IMR-90 (cell line): Measurements from ENCODE around the gene MTHFS. TPM values are rescaled to one million over a fixed set of nuclear protein-coding genes. Genes with fewer than 3 reads are reported as not detected.

Experiments used
- ATAC-seq: fragments of 200-7000 bp; cut with Tn5 transposase; 2 replicates; pipeline ENCODE4 v1.9.1; 2020; ENCODE audit warnings: low read depth, mild to moderate bottlenecking, moderate library complexity
- BruUV-seq: library from RNA; stranded (reverse); fragments of 400-500 nt; replicated peaks from 2 replicates; lab custom pipeline; 2021; lab: Mats Ljungman, UMichigan
- CTCF ChIA-PET: fragments of 300-600 bp; formaldehyde crosslinking; extraction: SDS; loops from one replicate; lab custom pipeline; 2021; ENCODE audit warnings: antibody characterized with exemption; lab: Yijun Ruan, JAX
- POLR2A ChIA-PET: fragments of 300-600 bp; sonication (Branson Sonifier 250); formaldehyde crosslinking; loops from one replicate; lab custom pipeline; 2022; ENCODE audit warnings: antibody characterized with exemption; ENCODE audit not compliant: unreplicated experiment; lab: Charles Lee
- DNase-seq: peaks from one replicate; pipeline ENCODE4 v3.0.0; 2013
- H2AFZ ChIP-seq: replicated peaks from 2 replicates; pipeline ENCODE3; 2013; ENCODE audit warnings: low read length, mild to moderate bottlenecking; ENCODE audit not compliant: poor library complexity
- H2AK5ac ChIP-seq: 2 replicates; pipeline ENCODE4 v1.6.1; 2013; ENCODE audit warnings: low read depth, low read length, inconsistent platforms
- H2AK9ac ChIP-seq: replicated peaks from 2 replicates; pipeline ENCODE3; 2013; ENCODE audit warnings: mild to moderate bottlenecking, low read depth, low read length, moderate library complexity; ENCODE audit not compliant: poor library complexity
- H2BK120ac ChIP-seq: 2 replicates; pipeline ENCODE4 v1.6.1; 2013; ENCODE audit warnings: low read depth, low read length, inconsistent platforms
- H2BK15ac ChIP-seq: 3 replicates; pipeline ENCODE4 v1.6.1; 2013; ENCODE audit warnings: low read depth, low read length, inconsistent platforms
- H2BK20ac ChIP-seq: 2 replicates; pipeline ENCODE4 v1.6.1; 2013; ENCODE audit warnings: low read depth, mild to moderate bottlenecking, inconsistent platforms, low read length, moderate library complexity
- H2BK5ac ChIP-seq: 2 replicates; pipeline ENCODE4 v1.6.1; 2013; ENCODE audit warnings: mild to moderate bottlenecking, low read depth, low read length, inconsistent platforms; ENCODE audit not compliant: poor library complexity, severe bottlenecking
- H3K14ac ChIP-seq: replicated peaks from 2 replicates; pipeline ENCODE4 v1.6.1; 2013; ENCODE audit warnings: low read depth, low read length, inconsistent platforms
- H3K18ac ChIP-seq: 2 replicates; pipeline ENCODE4 v1.6.1; 2013; ENCODE audit warnings: low read depth, low read length, control low read depth
- H3K23ac ChIP-seq: 2 replicates; pipeline ENCODE4 v1.6.1; 2013; ENCODE audit warnings: low read depth, low read length, inconsistent platforms
- H3K27ac ChIP-seq: 2 replicates; pipeline ENCODE4 v1.5.1; 2013; ENCODE audit warnings: mild to moderate bottlenecking, control low read depth, low read length; ENCODE audit not compliant: insufficient read depth
- H3K27me3 ChIP-seq: 2 replicates; pipeline ENCODE4 v1.6.1; 2013; ENCODE audit warnings: low read length; ENCODE audit not compliant: control insufficient read depth, insufficient read depth
- H3K36me3 ChIP-seq: 2 replicates; pipeline ENCODE4 v1.6.1; 2013; ENCODE audit warnings: low read length, mixed read lengths; ENCODE audit not compliant: control insufficient read depth, insufficient read depth
- H3K4ac ChIP-seq: 2 replicates; pipeline ENCODE4 v1.6.1; 2013; ENCODE audit warnings: low read depth, low read length, inconsistent platforms
- H3K4me1 ChIP-seq: 2 replicates; pipeline ENCODE4 v1.6.1; 2013; ENCODE audit warnings: low read length, mixed read lengths; ENCODE audit not compliant: control insufficient read depth, insufficient read depth
- H3K4me2 ChIP-seq: 2 replicates; pipeline ENCODE4 v1.6.1; 2013; ENCODE audit warnings: low read depth, mild to moderate bottlenecking, control low read depth, low read length, moderate library complexity
- H3K4me3 ChIP-seq: 2 replicates; pipeline ENCODE4 v1.5.1; 2013; ENCODE audit warnings: low read depth, mild to moderate bottlenecking, control low read depth, low read length, moderate library complexity; ENCODE audit not compliant: insufficient read depth
- H3K56ac ChIP-seq: 2 replicates; pipeline ENCODE4 v1.6.1; 2013; ENCODE audit warnings: low read length, inconsistent platforms; ENCODE audit not compliant: insufficient read depth; ENCODE audit errors: extremely low read depth
- H3K79me1 ChIP-seq, 2 experiments: 2 replicates each; pipeline ENCODE4 v1.6.1; 2013; ENCODE audit warnings: low read length in 2 of 2, inconsistent platforms in 1 of 2, low read depth in 1 of 2
- H3K9ac ChIP-seq: 2 replicates; pipeline ENCODE4 v1.6.1; 2013; ENCODE audit warnings: low read depth, low read length, control low read depth
- H3K9me1 ChIP-seq: 2 replicates; pipeline ENCODE4 v1.6.1; 2013; ENCODE audit warnings: low read length, inconsistent platforms; ENCODE audit not compliant: insufficient read depth
- H3K9me3 ChIP-seq: 2 replicates; pipeline ENCODE4 v1.6.1; 2013; ENCODE audit warnings: low read length; ENCODE audit not compliant: control insufficient read depth, insufficient read depth
- H4K20me1 ChIP-seq: 2 replicates; pipeline ENCODE4 v1.6.1; 2013; ENCODE audit warnings: low read length, inconsistent platforms; ENCODE audit not compliant: insufficient read depth
- H4K5ac ChIP-seq: 2 replicates; pipeline ENCODE4 v1.6.1; 2013; ENCODE audit warnings: mild to moderate bottlenecking, low read depth, low read length, control low read depth
- H4K8ac ChIP-seq, 2 experiments: 2 replicates each; pipeline ENCODE4 v1.6.1; 2013; ENCODE audit warnings: low read depth in 2 of 2, low read length in 2 of 2, control low read depth in 1 of 2, inconsistent platforms in 1 of 2
- H4K91ac ChIP-seq: 2 replicates; pipeline ENCODE4 v1.6.1; 2013; ENCODE audit warnings: low read depth, low read length, inconsistent platforms; ENCODE audit not compliant: insufficient read depth
- BHLHE40 ChIP-seq: fragments of 150-350 bp; IDR thresholded peaks from 2 replicates; pipeline ENCODE4 v1.6.1; 2016; ENCODE audit warnings: mild to moderate bottlenecking, low read depth, low read length
- CEBPB ChIP-seq: IDR thresholded peaks from 2 replicates; pipeline ENCODE4 v1.6.1; 2012; ENCODE audit warnings: low read depth, low read length, improper control_type of control experiment
- CHD1 ChIP-seq: IDR thresholded peaks from 2 replicates; pipeline ENCODE4 v1.6.1; 2012; ENCODE audit warnings: low read depth, low read length, improper control_type of control experiment
- FOS ChIP-seq: fragments of 150-350 bp; IDR thresholded peaks from 2 replicates; pipeline ENCODE4 v1.6.1; 2016; ENCODE audit warnings: low read depth, low read length
- MAFK ChIP-seq: IDR thresholded peaks from 2 replicates; pipeline ENCODE4 v1.6.1; 2012; ENCODE audit warnings: low read depth, low read length, improper control_type of control experiment
- MAZ ChIP-seq: IDR thresholded peaks from 2 replicates; pipeline ENCODE4 v1.6.1; 2012; ENCODE audit warnings: low read depth, mild to moderate bottlenecking, low read length, improper control_type of control experiment, moderate library complexity, borderline replicate concordance
- MXI1 ChIP-seq: IDR thresholded peaks from 2 replicates; pipeline ENCODE4 v1.6.1; 2012; ENCODE audit warnings: low read depth, mild to moderate bottlenecking, low read length, moderate library complexity, borderline replicate concordance
- NFE2L2 ChIP-seq: fragments of 150-350 bp; IDR thresholded peaks from 2 replicates; pipeline ENCODE4 v1.6.1; 2016; ENCODE audit warnings: low read depth, mild to moderate bottlenecking, low read length
- POLR2A ChIP-seq: IDR thresholded peaks from 2 replicates; pipeline ENCODE4 v1.6.1; 2012; ENCODE audit warnings: mild to moderate bottlenecking, low read depth, low read length
- RAD21 ChIP-seq: IDR thresholded peaks from 2 replicates; pipeline ENCODE4 v1.6.1; 2012; ENCODE audit warnings: low read length, improper control_type of control experiment
- RCOR1 ChIP-seq: IDR thresholded peaks from 2 replicates; pipeline ENCODE4 v1.6.1; 2012; ENCODE audit warnings: mild to moderate bottlenecking, low read length, improper control_type of control experiment; ENCODE audit not compliant: insufficient replicate concordance
- RFX5 ChIP-seq: IDR thresholded peaks from 2 replicates; pipeline ENCODE4 v1.8.0; 2012; ENCODE audit warnings: low read depth, mild to moderate bottlenecking, low read length, moderate library complexity
- SMC3 ChIP-seq: fragments of 150-350 bp; IDR thresholded peaks from 2 replicates; pipeline ENCODE4 v1.6.1; 2016; ENCODE audit warnings: low read depth, mild to moderate bottlenecking, antibody characterized with exemption, low read length, moderate library complexity
- WGBS, 2 experiments: methylation state at CpG; one replicate each; pipeline versions ENCODE4 v1.1.5 to v1.1.7; 2013; ENCODE audit warnings: missing lambda C conversion rate in 2 of 2; ENCODE audit not compliant: insufficient read length in 1 of 2; ENCODE audit errors: extremely low coverage in 2 of 2; 5-methylcytosine and 5-hydroxymethylcytosine counted together
- dilution Hi-C: fragments of 300-500 bp; cut with HindIII; formaldehyde crosslinking; loops from one replicate; pipeline ENCODE4 v1.14.3; 2018; ENCODE audit warnings: low sequenced_read_pairs; ENCODE audit not compliant: unreplicated experiment
- in situ Hi-C: fragments of 300-500 bp; cut with MboI; formaldehyde crosslinking; loops from 3 replicates; pipeline ENCODE4 v1.14.3; 2019; ENCODE audit warnings: low sequenced_read_pairs, inconsistent platforms, mixed read lengths
- intact Hi-C: fragments of 100-400 bp; cut with micrococcal nuclease; formaldehyde crosslinking; loops from 2 replicates; pipeline ENCODE4 v1.10.0; 2022
- polyA plus RNA-seq, 3 experiments: library from polyadenylated mRNA; depleted of rRNA; stranded (reverse); fragments of >200 nt; gene quantifications; 2 replicates each; pipeline ENCODE4 v1.2.3, GENCODE V29; 2012; ENCODE audit warnings: low replicate concordance in 1 of 3
- total RNA-seq: library from RNA; depleted of rRNA; stranded (reverse); fragments of >200 nt; gene quantifications from 2 replicates; pipeline ENCODE4 v1.2.3, GENCODE V29; 2012
- TF ChIP-seq, protein P1 (sequence below): fragments of 150-350 bp; IDR thresholded peaks from 2 replicates; pipeline ENCODE4 v1.6.1; 2017; ENCODE audit warnings: mild to moderate bottlenecking, antibody characterized with exemption, low read length, low read depth
- TF ChIP-seq, protein P2 (sequence below): fragments of 150-350 bp; IDR thresholded peaks from 2 replicates; pipeline ENCODE4 v1.6.1; 2016; ENCODE audit warnings: low read depth, mild to moderate bottlenecking, low read length, moderate library complexity, borderline replicate concordance
- TF ChIP-seq, protein P3 (sequence below): conservative IDR thresholded peaks from 2 replicates; pipeline ENCODE4 v1.5.1; 2012; ENCODE audit warnings: mild to moderate bottlenecking, low read depth, low read length, improper control_type of control experiment

The MTHFS gene
- total and polyA plus RNA-seq, 2 of the 4 experiments (the other 2 are of a cell fraction), result 5.5 to 6.3 TPM

DNA sequence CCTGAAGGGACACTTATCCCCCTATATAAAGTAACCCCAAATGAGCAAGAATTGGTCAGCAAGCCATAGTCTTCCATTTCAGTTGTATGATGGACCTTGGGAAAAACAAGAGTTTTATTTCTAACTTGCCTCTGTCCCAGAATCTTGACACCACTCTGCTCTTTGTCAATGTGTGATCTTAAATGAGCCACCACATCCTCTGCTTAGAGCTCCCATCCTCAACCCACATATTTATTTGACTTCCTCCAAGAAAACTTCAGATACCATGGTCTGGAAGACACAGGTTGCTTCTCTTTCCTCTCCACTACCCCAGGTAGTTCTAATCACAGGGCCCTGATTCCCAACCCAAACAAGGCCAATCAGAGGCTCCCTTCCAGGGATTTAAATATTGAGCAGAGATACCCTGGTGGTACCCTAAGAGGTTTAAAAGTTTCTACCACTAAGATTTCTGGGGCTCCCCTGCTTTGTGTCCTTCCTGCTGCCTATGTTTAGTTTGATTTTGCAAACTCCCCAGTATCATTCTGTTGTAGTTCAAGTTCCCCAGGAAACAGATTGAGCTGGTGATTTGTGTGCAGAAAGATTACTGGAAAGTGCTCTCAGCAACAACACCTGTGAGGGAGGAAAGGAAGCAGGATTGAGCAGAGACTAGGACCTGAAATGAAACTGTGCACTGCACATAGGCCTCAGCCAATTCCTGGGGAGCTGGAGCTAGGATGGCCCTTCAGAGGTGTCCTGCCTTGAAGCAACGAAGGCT, 64.3 kb downstream of the MTHFS start:
- BruUV-seq, result no TSS peak
- no peak overlapping the region for H2AK5ac ChIP-seq
- no peak overlapping the region for H3K27ac ChIP-seq
- no peak overlapping the region for H2BK120ac ChIP-seq
- no CpG with 5 or more reads among the region's 1 CpG for WGBS, 2 experiments
- H4K91ac ChIP-seq, result no peak overlapping the region
- H2BK20ac ChIP-seq, result no peak overlapping the region
- no peaks in the 10 kb centered on the region for H3K4me1 ChIP-seq
- no peak overlapping the region for H4K8ac ChIP-seq
- dilution Hi-C loops (no loop called here), intact Hi-C loops (no loop called here), in situ Hi-C loops (no loop called here)
- H2AFZ ChIP-seq, result no peak overlapping the region
- no peak overlapping the region for H3K4me3 ChIP-seq
- no peak overlapping the region for H4K5ac ChIP-seq
- TF ChIP-seq NFE2L2 (no peak), POLR2A (no peak), RCOR1 (no peak), SMC3 (no peak), RAD21 (no peak), CHD1 (no peak), MAFK (no peak), MXI1 (no peak), FOS (no peak), BHLHE40 (no peak), MAZ (no peak), CEBPB (no peak), RFX5 (no peak)
- TF ChIP-seq, protein P1, sequence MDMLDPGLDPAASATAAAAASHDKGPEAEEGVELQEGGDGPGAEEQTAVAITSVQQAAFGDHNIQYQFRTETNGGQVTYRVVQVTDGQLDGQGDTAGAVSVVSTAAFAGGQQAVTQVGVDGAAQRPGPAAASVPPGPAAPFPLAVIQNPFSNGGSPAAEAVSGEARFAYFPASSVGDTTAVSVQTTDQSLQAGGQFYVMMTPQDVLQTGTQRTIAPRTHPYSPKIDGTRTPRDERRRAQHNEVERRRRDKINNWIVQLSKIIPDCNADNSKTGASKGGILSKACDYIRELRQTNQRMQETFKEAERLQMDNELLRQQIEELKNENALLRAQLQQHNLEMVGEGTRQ, result no peak
- TF ChIP-seq, protein P2, sequence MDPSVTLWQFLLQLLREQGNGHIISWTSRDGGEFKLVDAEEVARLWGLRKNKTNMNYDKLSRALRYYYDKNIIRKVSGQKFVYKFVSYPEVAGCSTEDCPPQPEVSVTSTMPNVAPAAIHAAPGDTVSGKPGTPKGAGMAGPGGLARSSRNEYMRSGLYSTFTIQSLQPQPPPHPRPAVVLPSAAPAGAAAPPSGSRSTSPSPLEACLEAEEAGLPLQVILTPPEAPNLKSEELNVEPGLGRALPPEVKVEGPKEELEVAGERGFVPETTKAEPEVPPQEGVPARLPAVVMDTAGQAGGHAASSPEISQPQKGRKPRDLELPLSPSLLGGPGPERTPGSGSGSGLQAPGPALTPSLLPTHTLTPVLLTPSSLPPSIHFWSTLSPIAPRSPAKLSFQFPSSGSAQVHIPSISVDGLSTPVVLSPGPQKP, result no peak
- TF ChIP-seq, protein P3, sequence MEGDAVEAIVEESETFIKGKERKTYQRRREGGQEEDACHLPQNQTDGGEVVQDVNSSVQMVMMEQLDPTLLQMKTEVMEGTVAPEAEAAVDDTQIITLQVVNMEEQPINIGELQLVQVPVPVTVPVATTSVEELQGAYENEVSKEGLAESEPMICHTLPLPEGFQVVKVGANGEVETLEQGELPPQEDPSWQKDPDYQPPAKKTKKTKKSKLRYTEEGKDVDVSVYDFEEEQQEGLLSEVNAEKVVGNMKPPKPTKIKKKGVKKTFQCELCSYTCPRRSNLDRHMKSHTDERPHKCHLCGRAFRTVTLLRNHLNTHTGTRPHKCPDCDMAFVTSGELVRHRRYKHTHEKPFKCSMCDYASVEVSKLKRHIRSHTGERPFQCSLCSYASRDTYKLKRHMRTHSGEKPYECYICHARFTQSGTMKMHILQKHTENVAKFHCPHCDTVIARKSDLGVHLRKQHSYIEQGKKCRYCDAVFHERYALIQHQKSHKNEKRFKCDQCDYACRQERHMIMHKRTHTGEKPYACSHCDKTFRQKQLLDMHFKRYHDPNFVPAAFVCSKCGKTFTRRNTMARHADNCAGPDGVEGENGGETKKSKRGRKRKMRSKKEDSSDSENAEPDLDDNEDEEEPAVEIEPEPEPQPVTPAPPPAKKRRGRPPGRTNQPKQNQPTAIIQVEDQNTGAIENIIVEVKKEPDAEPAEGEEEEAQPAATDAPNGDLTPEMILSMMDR, result no peak
- H2BK15ac ChIP-seq, result no peak overlapping the region
- ChIA-PET CTCF (interaction anchor here (0.9 kb wide), 1 partner anchor 21 kb away, joined by 3 read pairs; no protein-coding TSS in a partner anchor), POLR2A (no interaction called here)
- no peaks in the 10 kb centered on the region for H3K36me3 ChIP-seq
- H3K9me3 ChIP-seq, result no peaks in the 10 kb centered on the region
- no peak overlapping the region for H3K4me2 ChIP-seq
- H3K9me1 ChIP-seq, result no peaks in the 10 kb centered on the region
- no peak overlapping the region for H3K14ac ChIP-seq
- no peak overlapping the region for H3K9ac ChIP-seq
- no peak overlapping the region for H2BK5ac ChIP-seq
- no peak overlapping the region for H3K18ac ChIP-seq
- H3K56ac ChIP-seq, result no peak overlapping the region
- no peaks in the 10 kb centered on the region for H4K20me1 ChIP-seq
- no peak overlapping the region for H3K23ac ChIP-seq
- H2AK9ac ChIP-seq, result no peak overlapping the region
- H3K4ac ChIP-seq, result no peak overlapping the region
- DNase-seq (no peak), ATAC-seq (no peak)
- no peaks in the 10 kb centered on the region for H3K79me1 ChIP-seq
- no peaks in the 10 kb centered on the region for H3K27me3 ChIP-seq
